Measurements from ENCODE around the gene CCDC188. TPM values are rescaled to one million over a fixed set of nuclear protein-coding genes. Genes with fewer than 3 reads are reported as not detected.

CCDC188 gene
- total RNA-seq, 1 donor from 2014 or later: not detected

GRCh38 chr22:20137113-20137512 is 13.7 kb downstream of the CCDC188 start:
- no peaks in the 10 kb centered on the region for H3K27me3 Mint-ChIP-seq (ENCODE audit: low read depth, unreplicated experiment)
- DNase-seq (ENCODE audit: low read depth) (no peak), FAIRE-seq (no peak)
- no peak overlapping the region for H3K9ac ChIP-seq (ENCODE audit: low read length)
- peaks cover 32% of the 10 kb centered on the region for H3K4me1 ChIP-seq (ENCODE audit: insufficient read depth, low read length)
- H3K4me1 Mint-ChIP-seq (ENCODE audit: low read depth, unreplicated experiment): peaks cover 25% of the 10 kb centered on the region
- H2AFZ ChIP-seq (ENCODE audit: low read depth, low read length): no peak overlapping the region
- H3K27me3 ChIP-seq (ENCODE audit: insufficient read depth, low read length): no peaks in the 10 kb centered on the region
- H4K20me1 ChIP-seq (ENCODE audit: insufficient read depth, low read length): peaks cover 78% of the 10 kb centered on the region
- H3K36me3 ChIP-seq (ENCODE audit: insufficient read depth, low read length): no peaks in the 10 kb centered on the region
- no peaks in the 10 kb centered on the region for H3K9me3 ChIP-seq (ENCODE audit: insufficient read depth, low read depth, low read length)
- H3K4me3 ChIP-seq (ENCODE audit: insufficient read depth, low read depth, low read length): no peak overlapping the region
- H3K79me2 ChIP-seq (ENCODE audit: insufficient read depth, low read length): peaks cover 88% of the 10 kb centered on the region
- TF ChIP-seq CTCF (IDR thresholded peaks at IDR 0.05; ENCODE audit: insufficient read depth, low read depth, low read length) (no peak), EZH2 (IDR thresholded peaks at IDR 0.05; ENCODE audit: insufficient read depth, low read length) (no peak)
- no peak overlapping the region for H3K27ac Mint-ChIP-seq (ENCODE audit: unreplicated experiment)
- no peaks in the 10 kb centered on the region for H3K9me3 Mint-ChIP-seq (ENCODE audit: unreplicated experiment)
- H3K4me2 ChIP-seq (ENCODE audit: low read length): no peak overlapping the region
- peaks cover 10% of the 10 kb centered on the region for H3K36me3 Mint-ChIP-seq (ENCODE audit: low read depth, unreplicated experiment)
- peak overlapping the region; percentile 27 for H3K4me3 Mint-ChIP-seq (ENCODE audit: unreplicated experiment)
- no peak overlapping the region for H3K27ac ChIP-seq (ENCODE audit: low read depth, low read length)

- Histone ChIP-seq H3K4me3 (ENCODE audit: insufficient read depth, low read depth, low read length) (no peak overlapping the region), H2AFZ (ENCODE audit: low read depth, low read length) (no peak overlapping the region), H3K9ac (ENCODE audit: low read length) (no peak overlapping the region), H4K20me1 (ENCODE audit: insufficient read depth, low read length) (peaks cover 72% of the 10 kb centered on the region), H3K27ac (ENCODE audit: low read depth, low read length) (no peak overlapping the region), H3K9me3 (ENCODE audit: insufficient read depth, low read depth, low read length) (no peaks in the 10 kb centered on the region), H3K79me2 (ENCODE audit: insufficient read depth, low read length) (peaks cover 91% of the 10 kb centered on the region), H3K4me1 (ENCODE audit: insufficient read depth, low read length) (peaks cover 26% of the 10 kb centered on the region), H3K27me3 (ENCODE audit: insufficient read depth, low read length) (no peaks in the 10 kb centered on the region), H3K36me3 (ENCODE audit: insufficient read depth, low read length) (no peaks in the 10 kb centered on the region), H3K4me2 (ENCODE audit: low read length) (no peak overlapping the region)
- H3K36me3 Mint-ChIP-seq (ENCODE audit: low read depth, unreplicated experiment): peaks cover 10% of the 10 kb centered on the region
- H3K27me3 Mint-ChIP-seq (ENCODE audit: low read depth, unreplicated experiment): no peaks in the 10 kb centered on the region
- FAIRE-seq (no peak), DNase-seq (ENCODE audit: low read depth) (no peak)
- no peak overlapping the region for H3K27ac Mint-ChIP-seq (ENCODE audit: unreplicated experiment)
- H3K4me3 Mint-ChIP-seq (ENCODE audit: unreplicated experiment): no peak overlapping the region
- H3K4me1 Mint-ChIP-seq (ENCODE audit: low read depth, unreplicated experiment): peaks cover 22% of the 10 kb centered on the region
- TF ChIP-seq EZH2 (IDR thresholded peaks at IDR 0.05; ENCODE audit: insufficient read depth, low read length) (no peak), CTCF (IDR thresholded peaks at IDR 0.05; ENCODE audit: insufficient read depth, low read depth, low read length) (no peak)
- H3K9me3 Mint-ChIP-seq (ENCODE audit: unreplicated experiment): no peaks in the 10 kb centered on the region
These were observed 14.3 kb downstream of the CCDC188 start for GRCh38 chr22:20136603-20136873.

GRCh38 chr22:20135806-20136602 is 14.9 kb downstream of the CCDC188 start:
- H3K9me3 ChIP-seq (ENCODE audit: insufficient read depth, low read depth, low read length): no peaks in the 10 kb centered on the region
- H3K36me3 ChIP-seq (ENCODE audit: insufficient read depth, low read length): no peaks in the 10 kb centered on the region
- no peak overlapping the region for H3K4me3 ChIP-seq (ENCODE audit: insufficient read depth, low read depth, low read length)
- Mint-ChIP-seq H3K27ac (ENCODE audit: unreplicated experiment) (no peak overlapping the region), H3K9me3 (ENCODE audit: unreplicated experiment) (no peaks in the 10 kb centered on the region), H3K27me3 (ENCODE audit: low read depth, unreplicated experiment) (no peaks in the 10 kb centered on the region), H3K36me3 (ENCODE audit: low read depth, unreplicated experiment) (peaks cover 10% of the 10 kb centered on the region), H3K4me3 (ENCODE audit: unreplicated experiment) (no peak overlapping the region), H3K4me1 (ENCODE audit: low read depth, unreplicated experiment) (peaks cover 22% of the 10 kb centered on the region)
- H4K20me1 ChIP-seq (ENCODE audit: insufficient read depth, low read length): peaks cover 67% of the 10 kb centered on the region
- TF ChIP-seq EZH2 (IDR thresholded peaks at IDR 0.05; ENCODE audit: insufficient read depth, low read length): no peak
- TF ChIP-seq CTCF (IDR thresholded peaks at IDR 0.05; ENCODE audit: insufficient read depth, low read depth, low read length): no peak
- peaks cover 88% of the 10 kb centered on the region for H3K79me2 ChIP-seq (ENCODE audit: insufficient read depth, low read length)
- no peak overlapping the region for H3K9ac ChIP-seq (ENCODE audit: low read length)
- H2AFZ ChIP-seq (ENCODE audit: low read depth, low read length): no peak overlapping the region
- FAIRE-seq (no peak), DNase-seq (ENCODE audit: low read depth) (no peak)
- peaks cover 21% of the 10 kb centered on the region for H3K4me1 ChIP-seq (ENCODE audit: insufficient read depth, low read length)
- H3K4me2 ChIP-seq (ENCODE audit: low read length): no peak overlapping the region
- H3K27ac ChIP-seq (ENCODE audit: low read depth, low read length): no peak overlapping the region
- H3K27me3 ChIP-seq (ENCODE audit: insufficient read depth, low read length): no peaks in the 10 kb centered on the region
